ENCODE data around the gene RAPGEF4.

Gene RAPGEF4

GRCh38 chr2:172830482-172830881 is 94.8 kb downstream of the RAPGEF4 start:
- TF ChIP-seq CTCF (IDR thresholded peaks at IDR 0.05; ENCODE audit: borderline replicate concordance, insufficient read depth, low read depth, low read length): no peak
- no peak overlapping the region for H3K4me3 ChIP-seq (ENCODE audit: low read depth, low read length)

DNA sequence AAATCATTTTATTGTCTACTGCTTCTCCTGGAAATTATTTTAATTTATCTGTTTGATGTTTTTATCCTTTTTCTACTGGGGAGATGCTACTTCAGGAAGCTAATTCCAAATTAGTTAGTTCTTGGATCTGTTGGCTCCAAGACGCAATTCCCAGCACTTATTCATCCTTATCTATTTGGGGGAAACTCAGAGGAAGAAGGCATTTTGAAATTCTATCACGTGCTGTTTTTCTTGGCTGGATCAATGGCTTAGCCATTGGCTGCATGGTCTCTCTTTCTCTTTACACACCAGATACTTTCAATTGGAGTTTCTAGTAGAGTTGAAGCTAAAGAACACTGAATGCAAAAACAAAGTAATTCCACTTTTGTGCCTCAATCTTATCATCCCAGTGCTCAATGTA is 98.3 kb downstream of the RAPGEF4 start:
- no peak for TF ChIP-seq CTCF (IDR thresholded peaks at IDR 0.05; ENCODE audit: borderline replicate concordance, insufficient read depth, low read depth, low read length)
- no peak overlapping the region for H3K4me3 ChIP-seq (ENCODE audit: low read depth, low read length)

- no peak for TF ChIP-seq CTCF (IDR thresholded peaks at IDR 0.05; ENCODE audit: borderline replicate concordance, insufficient read depth, low read depth, low read length)
- H3K4me3 ChIP-seq (ENCODE audit: low read depth, low read length): no peak overlapping the region
These were observed 99.2 kb downstream of the RAPGEF4 start for GRCh38 chr2:172834881-172835280.

- TF ChIP-seq CTCF (IDR thresholded peaks at IDR 0.05; ENCODE audit: borderline replicate concordance, insufficient read depth, low read depth, low read length): no peak
- no peak overlapping the region for H3K4me3 ChIP-seq (ENCODE audit: low read depth, low read length)
These were observed 100.7 kb downstream of the RAPGEF4 start for GRCh38 chr2:172836347-172836821.

DNA sequence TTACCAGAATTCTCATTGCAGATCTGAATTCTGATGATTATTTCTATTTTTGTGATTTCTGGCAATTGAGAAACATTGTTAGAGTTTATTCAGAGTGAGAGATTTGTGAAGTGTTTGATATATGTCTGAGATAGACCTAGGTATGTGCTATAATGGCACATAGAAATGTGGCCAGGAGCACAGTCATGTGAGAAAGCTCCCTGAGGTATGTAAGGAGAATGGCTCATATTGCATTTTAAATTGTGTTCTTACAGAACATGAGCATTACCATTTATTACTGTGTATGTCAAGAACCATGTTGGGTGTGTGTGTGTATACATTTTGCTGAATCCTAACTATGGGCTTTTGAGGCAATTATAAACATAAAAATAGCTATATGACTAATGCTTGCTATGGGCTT is 101.2 kb downstream of the RAPGEF4 start:
- no peak overlapping the region for H3K4me3 ChIP-seq (ENCODE audit: low read depth, low read length)
- TF ChIP-seq CTCF (IDR thresholded peaks at IDR 0.05; ENCODE audit: borderline replicate concordance, insufficient read depth, low read depth, low read length): no peak

- H3K4me3 ChIP-seq (ENCODE audit: low read depth, low read length): no peak overlapping the region
- no peak for TF ChIP-seq CTCF (IDR thresholded peaks at IDR 0.05; ENCODE audit: borderline replicate concordance, insufficient read depth, low read depth, low read length)
These were observed 103.8 kb downstream of the RAPGEF4 start for GRCh38 chr2:172839446-172839845.

- H3K4me3 ChIP-seq (ENCODE audit: low read depth, low read length): no peak overlapping the region
- TF ChIP-seq CTCF (IDR thresholded peaks at IDR 0.05; ENCODE audit: borderline replicate concordance, insufficient read depth, low read depth, low read length): no peak
These were observed 107.0 kb downstream of the RAPGEF4 start for GRCh38 chr2:172842511-172843265.

All from GM12875 (cell line).